ENCODE results near the gene SAMD4A.

GRCh38 chr14:54649056-54649455, 82.1 kb downstream of the SAMD4A start:
- TF ChIP-seq POLR2A (IDR thresholded peaks at IDR 0.05) (no peak), CTCF (IDR thresholded peaks at IDR 0.05) (no peak)

Data from transverse colon (tissue), 3 donors.